Osteoblast (primary cell): ENCODE data around the gene RPS6KA5. TPM values are rescaled to one million over a fixed set of nuclear protein-coding genes. Genes with fewer than 3 reads are reported as not detected.
"Not testable (repeated sequence)": the region's sequence is repeated elsewhere in the genome, so short reads cannot be mapped to it uniquely, and the experiment has no call there.

ENCODE experiments used
- DNase-seq: peaks from one replicate; pipeline ENCODE4 v3.0.0; 2011; ENCODE audit warnings: low spot score, mixed read lengths; ENCODE audit not compliant: insufficient read length; ENCODE audit errors: missing footprints
- H2AFZ ChIP-seq: 2 replicates; pipeline ENCODE4 v1.6.0; 2011; ENCODE audit warnings: mild to moderate bottlenecking, low read length
- H3K27ac ChIP-seq: 2 replicates; pipeline ENCODE4 v1.5.1; 2011; ENCODE audit warnings: mild to moderate bottlenecking, low read depth, low read length, moderate library complexity
- H3K27me3 ChIP-seq: 2 replicates; pipeline ENCODE4 v1.6.0; 2012; ENCODE audit warnings: mild to moderate bottlenecking, control low read depth, inconsistent platforms, low read length, moderate library complexity; ENCODE audit not compliant: insufficient read depth
- H3K36me3 ChIP-seq: 2 replicates; pipeline ENCODE4 v1.5.1; 2011; ENCODE audit warnings: mild to moderate bottlenecking, low read length, control low read depth, moderate library complexity; ENCODE audit not compliant: insufficient read depth
- H3K4me1 ChIP-seq: 2 replicates; pipeline ENCODE4 v1.5.1; 2011; ENCODE audit warnings: mild to moderate bottlenecking, low read length, control low read depth, moderate library complexity; ENCODE audit not compliant: insufficient read depth
- H3K4me2 ChIP-seq: 2 replicates; pipeline ENCODE4 v1.6.0; 2011; ENCODE audit warnings: mild to moderate bottlenecking, low read length; ENCODE audit not compliant: insufficient read depth
- H3K4me3 ChIP-seq: fragments of 200-600 bp; sonication (generic); 3 replicates; pipeline ENCODE4 v1.5.1; 2012; ENCODE audit warnings: mild to moderate bottlenecking, low read length, inconsistent platforms; ENCODE audit not compliant: insufficient read depth
- H3K79me2 ChIP-seq: 2 replicates; pipeline ENCODE4 v1.6.0; 2012; ENCODE audit warnings: mild to moderate bottlenecking, low read length, control low read depth, inconsistent platforms; ENCODE audit not compliant: insufficient read depth
- H3K9me3 ChIP-seq: 2 replicates; pipeline ENCODE4 v1.5.1; 2011; ENCODE audit warnings: low read depth, low read length, control low read depth
- H4K20me1 ChIP-seq: 2 replicates; pipeline ENCODE4 v1.6.0; 2012; ENCODE audit warnings: mild to moderate bottlenecking, low read length, control low read depth; ENCODE audit not compliant: insufficient read depth
- CTCF ChIP-seq: IDR thresholded peaks from 2 replicates; pipeline ENCODE4 v1.5.1; 2011; ENCODE audit warnings: mild to moderate bottlenecking, low read depth, low read length, moderate library complexity; ENCODE audit errors: extremely low read depth
- total RNA-seq: library from RNA; depleted of rRNA; stranded (reverse); fragments of >200 nt; gene quantifications from 2 replicates; pipeline ENCODE4 v1.2.3, GENCODE V29; 2012

Gene RPS6KA5
- total RNA-seq, 1 donor: 1.4 TPM

GRCh38 chr14:91029456-91030217 lies 30.8 kb downstream of the RPS6KA5 start:
- Histone ChIP-seq H3K4me3 (no peak overlapping the region), H3K4me1 (no peaks in the 10 kb centered on the region), H3K27me3 (peaks cover 8% of the 10 kb centered on the region), H2AFZ (no peak overlapping the region), H3K9me3 (no peaks in the 10 kb centered on the region), H3K36me3 (no peaks in the 10 kb centered on the region), H3K27ac (no peak overlapping the region), H3K79me2 (no peaks in the 10 kb centered on the region), H3K4me2 (no peak overlapping the region), H4K20me1 (no peaks in the 10 kb centered on the region)
- no peak for TF ChIP-seq CTCF
- no peak for DNase-seq

- TF ChIP-seq CTCF: no peak
- H3K9me3 ChIP-seq: no peaks in the 10 kb centered on the region
- no peak overlapping the region for H3K27ac ChIP-seq
- no peaks in the 10 kb centered on the region for H3K4me1 ChIP-seq
- H3K4me3 ChIP-seq: no peak overlapping the region
- H4K20me1 ChIP-seq: no peaks in the 10 kb centered on the region
- no peaks in the 10 kb centered on the region for H3K36me3 ChIP-seq
- no peak for DNase-seq
- H2AFZ ChIP-seq: no peak overlapping the region
- H3K4me2 ChIP-seq: no peak overlapping the region
- H3K27me3 ChIP-seq: peaks cover 8% of the 10 kb centered on the region
- H3K79me2 ChIP-seq: no peaks in the 10 kb centered on the region
Measured at GRCh38 chr14:91027561-91027960, 32.9 kb downstream of the RPS6KA5 start.

- peak overlapping the region; percentile 68 for H3K4me2 ChIP-seq
- DNase-seq, H3K79me2 ChIP-seq, H3K9me3 ChIP-seq, H3K27ac ChIP-seq, H3K27me3 ChIP-seq, H3K36me3 ChIP-seq, H3K4me1 ChIP-seq, H4K20me1 ChIP-seq: not testable (repeated sequence)
- peak overlapping the region; percentile 53 for H3K4me3 ChIP-seq
- H2AFZ ChIP-seq: peak overlapping the region; percentile 63
Measured at GRCh38 chr14:91022622-91023028, 37.8 kb downstream of the RPS6KA5 start.

GRCh38 chr14:91021991-91022621 lies 38.3 kb downstream of the RPS6KA5 start:
- Histone ChIP-seq H2AFZ (peak overlapping the region; percentile 63), H3K9me3 (no peaks in the 10 kb centered on the region), H3K36me3 (no peaks in the 10 kb centered on the region), H3K4me3 (peak overlapping the region; percentile 53), H3K4me1 (no peaks in the 10 kb centered on the region), H3K4me2 (peak overlapping the region; percentile 68), H3K27ac (no peak overlapping the region), H3K79me2 (no peaks in the 10 kb centered on the region), H4K20me1 (no peaks in the 10 kb centered on the region), H3K27me3 (no peaks in the 10 kb centered on the region)
- TF ChIP-seq CTCF: no peak
- no peak for DNase-seq
